Measurements from ENCODE around the gene MATR3. TPM values are rescaled to one million over a fixed set of nuclear protein-coding genes. Genes with fewer than 3 reads are reported as not detected.

The MATR3 gene
- total RNA-seq, 4 donors from 2014 or later = 103 to 185 (median 147) TPM

DNA sequence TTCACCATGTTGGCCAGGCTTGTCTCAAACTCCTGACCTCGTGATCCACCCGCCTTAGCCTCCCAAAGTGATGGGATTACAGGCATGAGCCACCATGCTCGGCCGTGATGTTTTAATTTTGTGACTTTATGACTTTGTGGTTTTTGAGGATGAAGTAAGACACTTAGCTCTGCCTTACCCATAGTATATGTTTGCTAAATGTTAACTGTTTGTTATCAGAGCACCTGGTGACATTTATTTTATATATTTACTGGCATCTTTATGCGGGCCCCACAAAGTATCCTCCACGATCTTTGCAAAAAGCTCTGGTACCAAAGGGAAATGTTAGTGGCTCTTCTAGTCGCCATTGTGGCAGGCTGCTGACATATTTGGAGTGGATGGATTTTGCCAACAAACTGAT, 82.8 kb downstream of the MATR3 start:
- no peak for TF ChIP-seq POLR2A (IDR thresholded peaks at IDR 0.05)
- intact Hi-C loops (cut with DNase I) = no loop called here
- H3K27me3 ChIP-seq = no peaks in the 10 kb centered on the region
- H3K4me3 ChIP-seq = no peak overlapping the region
- peaks cover 5 to 31% (median 6%) of the 10 kb centered on the region in 3 donors for H3K4me1 ChIP-seq
- no peak for DNase-seq
- no peaks in the 10 kb centered on the region for H3K9me3 ChIP-seq
- no peak overlapping the region for H3K27ac ChIP-seq
- 90% methylated on average over 7 of the region's 7 CpGs for WGBS, 2 donors
- H3K36me3 ChIP-seq = peaks cover 0 to 28% (median 0%) of the 10 kb centered on the region in 3 donors

DNA sequence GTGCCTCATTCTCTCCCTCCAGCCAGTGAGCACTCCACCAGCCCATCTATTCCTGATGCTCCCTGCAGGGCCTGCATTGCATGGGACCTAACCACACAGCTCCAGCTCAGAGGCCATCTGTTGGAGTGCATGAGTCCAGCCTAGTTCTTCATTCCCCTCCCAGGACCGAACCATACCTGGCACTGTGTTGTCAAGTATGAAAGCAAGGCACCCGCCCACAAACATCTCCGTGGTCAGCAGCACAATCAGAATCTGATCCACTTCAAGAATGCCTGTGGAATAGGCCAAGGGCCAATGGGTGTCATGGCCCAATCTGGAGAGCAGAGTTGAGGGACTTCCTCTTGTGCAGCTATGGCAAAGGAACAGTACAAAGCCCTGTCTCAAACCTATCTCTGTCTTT, 83.7 kb downstream of the MATR3 start:
- WGBS, 2 donors = 82 to 100% methylated on average over 2 to 3 of the region's 3 CpGs
- Histone ChIP-seq H3K4me3 (no peak overlapping the region), H3K36me3 (peaks cover 0 to 19% (median 0%) of the 10 kb centered on the region in 3 donors), H3K27ac (no peak overlapping the region), H3K4me1 (peaks cover 5 to 31% (median 6%) of the 10 kb centered on the region in 3 donors), H3K27me3 (no peaks in the 10 kb centered on the region), H3K9me3 (no peaks in the 10 kb centered on the region)
- TF ChIP-seq, protein P1, sequence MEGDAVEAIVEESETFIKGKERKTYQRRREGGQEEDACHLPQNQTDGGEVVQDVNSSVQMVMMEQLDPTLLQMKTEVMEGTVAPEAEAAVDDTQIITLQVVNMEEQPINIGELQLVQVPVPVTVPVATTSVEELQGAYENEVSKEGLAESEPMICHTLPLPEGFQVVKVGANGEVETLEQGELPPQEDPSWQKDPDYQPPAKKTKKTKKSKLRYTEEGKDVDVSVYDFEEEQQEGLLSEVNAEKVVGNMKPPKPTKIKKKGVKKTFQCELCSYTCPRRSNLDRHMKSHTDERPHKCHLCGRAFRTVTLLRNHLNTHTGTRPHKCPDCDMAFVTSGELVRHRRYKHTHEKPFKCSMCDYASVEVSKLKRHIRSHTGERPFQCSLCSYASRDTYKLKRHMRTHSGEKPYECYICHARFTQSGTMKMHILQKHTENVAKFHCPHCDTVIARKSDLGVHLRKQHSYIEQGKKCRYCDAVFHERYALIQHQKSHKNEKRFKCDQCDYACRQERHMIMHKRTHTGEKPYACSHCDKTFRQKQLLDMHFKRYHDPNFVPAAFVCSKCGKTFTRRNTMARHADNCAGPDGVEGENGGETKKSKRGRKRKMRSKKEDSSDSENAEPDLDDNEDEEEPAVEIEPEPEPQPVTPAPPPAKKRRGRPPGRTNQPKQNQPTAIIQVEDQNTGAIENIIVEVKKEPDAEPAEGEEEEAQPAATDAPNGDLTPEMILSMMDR (IDR thresholded peaks at IDR 0.05) = no peak
- TF ChIP-seq POLR2A (IDR thresholded peaks at IDR 0.05) = no peak
- DNase-seq = no peak
- intact Hi-C loops (cut with DNase I) = no loop called here

DNA sequence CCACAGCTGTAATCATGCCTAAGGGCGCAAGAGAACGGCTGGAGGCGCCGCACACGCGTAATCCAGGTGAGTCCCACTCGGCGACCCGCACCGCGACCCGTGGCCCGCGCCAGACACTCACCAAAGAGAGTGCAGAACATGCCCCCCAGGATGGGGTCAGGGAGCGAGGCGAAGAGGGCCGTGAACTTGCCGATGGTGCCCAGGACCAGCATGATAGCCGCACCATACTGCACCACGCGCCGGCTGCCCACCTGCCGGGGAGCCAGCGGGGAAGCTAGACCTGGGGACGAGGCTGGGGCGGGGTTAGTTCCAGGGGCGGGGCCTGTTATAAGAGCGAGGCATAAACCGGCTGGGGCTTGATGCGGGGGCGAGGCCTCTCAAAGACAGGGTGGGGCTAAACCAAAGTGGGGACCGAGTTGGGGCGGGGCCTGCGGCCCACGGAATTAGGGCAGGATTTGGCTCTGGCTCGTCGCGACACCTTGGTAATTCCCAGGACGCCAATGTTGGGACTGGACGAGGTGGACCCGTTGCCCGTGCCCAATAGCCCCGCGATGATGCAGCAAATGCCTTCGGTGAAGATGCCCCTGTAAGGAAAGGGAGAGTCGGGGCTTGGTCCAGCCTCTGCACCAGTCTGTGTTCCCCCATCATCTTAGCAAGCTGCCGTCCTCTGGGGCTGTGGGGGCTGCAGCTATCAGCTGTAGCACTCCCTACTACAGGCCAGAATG, 84.7 kb downstream of the MATR3 start:
- Histone ChIP-seq H3K36me3 (peaks cover 0 to 9% (median 0%) of the 10 kb centered on the region in 3 donors), H3K4me1 (peaks cover 5 to 27% (median 6%) of the 10 kb centered on the region in 3 donors), H3K27me3 (no peaks in the 10 kb centered on the region), H3K9me3 (no peaks in the 10 kb centered on the region), H3K27ac (no peak overlapping the region), H3K4me3 (no peak overlapping the region)
- no peak for DNase-seq
- no peak for TF ChIP-seq POLR2A (IDR thresholded peaks at IDR 0.05)
- TF ChIP-seq, protein P1 (IDR thresholded peaks at IDR 0.05) = no peak
- intact Hi-C loops (cut with DNase I) = no loop called here
- 81 to 83% methylated on average over 26 to 40 of the region's 47 CpGs for WGBS, 2 donors

DNA sequence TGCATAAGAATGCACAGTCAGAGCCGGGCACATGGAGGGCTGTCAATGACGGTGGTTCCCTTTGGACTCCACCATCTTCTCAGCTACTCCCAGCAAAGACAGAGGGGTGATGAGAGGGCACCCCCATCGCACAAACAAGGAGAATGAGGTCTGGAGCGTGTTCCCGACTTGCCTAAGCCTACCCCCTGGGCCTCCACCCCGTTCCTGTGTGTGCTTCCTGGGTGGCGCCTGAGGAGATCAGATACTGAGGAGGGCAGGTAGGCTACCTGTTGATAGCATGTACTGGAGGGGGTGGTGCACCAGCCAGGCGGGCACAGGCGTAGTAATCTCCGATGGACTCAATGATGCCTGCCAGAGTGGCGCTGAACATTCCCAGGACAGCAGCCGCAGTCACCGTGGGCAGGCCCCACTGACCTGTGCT, 85.4 kb downstream of the MATR3 start:
- intact Hi-C loops (cut with DNase I) = no loop called here
- H3K36me3 ChIP-seq = peaks cover 0 to 6% (median 0%) of the 10 kb centered on the region in 3 donors
- no peaks in the 10 kb centered on the region for H3K27me3 ChIP-seq
- H3K27ac ChIP-seq = no peak overlapping the region
- no peak overlapping the region for H3K4me3 ChIP-seq
- TF ChIP-seq, protein P1 (IDR thresholded peaks at IDR 0.05) = no peak
- no peak for TF ChIP-seq POLR2A (IDR thresholded peaks at IDR 0.05)
- WGBS, 2 donors = 61 to 72% methylated on average over 3 to 4 of the region's 13 CpGs
- DNase-seq = no peak
- no peaks in the 10 kb centered on the region for H3K9me3 ChIP-seq
- peaks cover 5 to 27% (median 9%) of the 10 kb centered on the region in 3 donors for H3K4me1 ChIP-seq

DNA sequence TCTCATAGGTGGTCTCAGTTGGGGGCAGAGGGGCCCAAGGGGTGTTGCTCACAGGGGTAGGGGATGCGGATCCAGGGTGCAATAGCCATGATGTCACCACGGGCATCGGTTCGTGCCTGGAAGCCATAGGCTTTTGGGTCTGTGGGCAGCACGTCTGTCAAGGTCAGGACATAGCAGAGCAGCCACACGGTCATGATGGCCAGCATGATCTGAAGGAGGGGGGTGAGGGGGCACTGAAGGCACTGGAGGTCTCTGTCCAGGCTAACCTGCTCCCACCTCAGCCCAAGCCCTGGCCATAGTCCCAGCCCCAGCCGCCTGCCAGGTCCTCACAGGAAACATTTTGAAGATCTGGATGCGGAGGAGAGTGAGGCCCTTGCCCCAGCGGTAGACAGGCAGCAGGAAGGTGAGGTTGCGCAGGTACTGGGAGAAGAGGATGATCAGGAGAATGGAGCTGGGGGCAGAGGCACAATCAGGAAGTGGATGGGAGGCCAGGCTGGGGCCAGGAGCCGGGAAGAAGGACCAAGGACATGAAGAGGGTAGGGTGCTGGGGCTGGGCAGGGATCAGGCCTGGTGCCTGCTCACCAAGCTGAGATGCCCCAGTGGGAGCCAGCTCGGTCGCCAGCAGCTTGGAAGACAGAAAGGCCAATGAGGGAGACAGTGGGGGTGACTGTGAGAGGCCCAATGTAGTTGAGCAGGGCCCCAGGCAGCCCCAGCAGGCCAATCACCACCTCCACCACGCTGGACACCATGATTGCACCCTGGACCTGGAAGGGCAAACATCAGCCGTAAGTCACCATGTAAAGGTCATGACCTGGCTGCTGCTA, 86.3 kb downstream of the MATR3 start:
- DNase-seq = no peak
- Histone ChIP-seq H3K27me3 (no peaks in the 10 kb centered on the region), H3K4me3 (no peak overlapping the region), H3K27ac (no peak overlapping the region), H3K36me3 (peaks cover 0 to 6% (median 0%) of the 10 kb centered on the region in 3 donors), H3K9me3 (no peaks in the 10 kb centered on the region), H3K4me1 (peaks cover 13 to 30% (median 16%) of the 10 kb centered on the region in 3 donors)
- TF ChIP-seq, protein P1 (IDR thresholded peaks at IDR 0.05) = no peak
- no peak for TF ChIP-seq POLR2A (IDR thresholded peaks at IDR 0.05)
- 80 to 92% methylated on average over 11 to 13 of the region's 15 CpGs for WGBS, 2 donors
- intact Hi-C loops (cut with DNase I) = no loop called here

Small RNA genes lying within 50 kb of the gene (small RNA-seq; reads per million reads assigned to genes)
- gene RNA5SP195 (0 reads per million in 4 donors), gene SNORA74A (34.0 to 74.3 (median 50.8) reads per million in 4 donors), gene SNORA74D (176 to 1,242 (median 715) reads per million in 4 donors)

Other genes starting within 250 kb of the MATR3 start
- gene SIL1, start 95.4 kb upstream of the MATR3 start, total RNA-seq = 10 to 100 TPM; 18.0 to 34.6 (median 18.3) TPM
- 10 to 100 TPM; 33.7 to 69.0 (median 57.6) TPM for gene PAIP2, start 48.1 kb downstream of the MATR3 start, total RNA-seq
- gene SLC23A1, start 89.6 kb downstream of the MATR3 start, total RNA-seq = 1 to 10 TPM in 1 of 4 donors, not detected in 3; 6.4 TPM
- 10 to 100 TPM in 1 of 4 donors, 1 to 10 TPM in 1, under 1 TPM in 2; 0.49 to 11.0 (median 2.0) TPM for gene MZB1, start 96.2 kb downstream of the MATR3 start, total RNA-seq
- 1 to 10 TPM in 3 of 4 donors, under 1 TPM in 1; 0.95 to 1.8 (median 1.0) TPM for gene PROB1, start 101.4 kb downstream of the MATR3 start, total RNA-seq
- gene SPATA24, start 110.3 kb downstream of the MATR3 start, total RNA-seq = 1 to 10 TPM; 1.5 to 5.9 (median 5.5) TPM
- gene DNAJC18, start 145.8 kb downstream of the MATR3 start, total RNA-seq = 1 to 10 TPM in 3 of 4 donors, under 1 TPM in 1; 0.53 to 6.9 (median 3.9) TPM
- 10 to 100 TPM in 2 of 4 donors, 1 to 10 TPM in 2; 1.7 to 19.5 (median 6.9) TPM for gene ECSCR, start 169.0 kb downstream of the MATR3 start, total RNA-seq
- gene SMIM33, start 177.3 kb downstream of the MATR3 start, total RNA-seq = not detected
- gene STING1, start 189.0 kb downstream of the MATR3 start, total RNA-seq = 10 to 100 TPM; 33.0 to 49.6 (median 38.6) TPM